Stimulated activated CD4-positive, alpha-beta T cell treated with anti-CD3 and anti-CD28 coated beads, Interleukin-2, amount 100 ng/mL, for 4 hours (primary cell): ENCODE measurements around the gene OPCML.

ENCODE experiments used
- DNase-seq: peaks from one replicate; pipeline ENCODE4 v3.0.0-alpha.2; 2020; ENCODE audit warnings: low read depth

OPCML gene

DNA sequence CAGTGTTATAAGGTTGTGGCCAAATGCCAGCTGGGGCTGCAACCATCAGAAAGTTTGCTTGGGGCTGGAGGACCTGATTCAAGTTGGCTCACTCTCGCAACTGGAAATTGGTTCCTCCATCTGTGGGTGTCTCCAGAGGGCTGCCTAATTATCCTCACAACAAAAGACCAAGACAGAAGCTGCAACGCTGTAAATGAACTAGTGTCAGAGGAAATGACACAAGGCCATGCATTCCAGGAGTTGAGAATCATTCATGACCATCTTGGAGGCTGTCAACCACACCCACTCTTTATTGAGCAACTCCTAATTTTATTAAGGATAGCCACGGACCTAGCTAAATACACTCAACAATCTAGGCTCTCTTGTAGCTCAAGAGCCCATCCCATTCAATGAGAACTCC lies 1060.8 kb downstream of the OPCML start:
- DNase-seq: no peak

DNA sequence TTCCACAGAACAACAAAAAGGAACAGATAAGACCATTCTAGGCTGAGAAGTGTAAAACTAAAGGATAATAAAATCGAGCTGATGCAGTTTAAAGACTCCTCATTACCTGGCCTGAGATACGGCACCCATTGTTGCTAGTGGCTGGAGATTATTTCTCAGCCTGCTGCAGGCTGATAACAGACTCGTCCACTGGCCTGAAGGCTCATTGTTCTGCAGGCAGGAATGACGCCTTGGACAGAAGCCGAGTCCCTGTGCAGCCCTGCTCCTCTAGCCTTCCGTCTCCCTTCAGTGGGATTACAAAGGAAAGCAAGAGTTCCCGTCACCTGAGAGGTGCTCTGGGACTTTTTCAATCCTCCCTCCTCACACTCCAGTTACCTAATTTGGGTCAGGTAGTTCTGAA lies 1065.3 kb downstream of the OPCML start:
- DNase-seq: no peak

DNA sequence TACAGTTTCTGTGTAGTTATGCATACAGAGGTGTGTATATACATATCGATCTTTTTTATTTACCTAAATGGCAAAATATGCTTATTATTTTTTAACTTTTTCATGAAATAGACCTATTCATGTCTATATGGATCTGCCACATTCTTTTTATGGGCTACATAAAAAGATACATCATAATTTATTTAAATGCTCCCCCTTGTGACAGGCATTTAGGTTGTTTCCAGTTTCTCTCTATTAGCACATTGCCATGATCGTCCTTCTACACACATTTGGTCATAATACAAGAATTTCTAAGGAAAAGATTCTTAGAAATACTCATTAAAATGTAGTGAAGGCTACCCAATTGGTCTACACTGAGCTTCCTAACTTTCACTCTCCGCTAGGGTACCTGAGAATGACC lies 1067.4 kb downstream of the OPCML start:
- DNase-seq: no peak

GRCh38 chr11:132464003-132464342 lies 1068.3 kb downstream of the OPCML start:
- no peak for DNase-seq

- DNase-seq: no peak
Observed at GRCh38 chr11:132463295-132464002, 1068.9 kb downstream of the OPCML start.

GRCh38 chr11:132459736-132460135 lies 1072.6 kb downstream of the OPCML start:
- DNase-seq: no peak

DNA sequence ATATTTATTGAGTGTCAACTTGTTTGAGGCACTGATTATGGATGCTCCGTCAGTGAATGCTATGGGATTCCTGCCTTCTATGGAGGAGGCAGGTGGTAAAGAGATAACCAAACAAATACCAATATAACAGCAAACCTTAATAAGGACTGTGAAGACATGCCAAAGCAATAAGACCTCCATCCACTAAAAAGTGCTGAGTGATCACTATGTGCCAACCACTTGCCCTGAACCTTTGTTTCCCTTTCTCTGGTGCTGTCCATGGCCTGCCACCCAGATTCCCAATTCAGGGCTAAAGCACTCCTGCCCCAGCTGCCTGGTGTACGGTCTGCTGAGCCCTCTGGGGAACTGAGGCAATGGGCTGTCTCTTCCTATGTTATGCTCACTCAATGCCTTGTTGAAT lies 1074.9 kb downstream of the OPCML start:
- no peak for DNase-seq

DNA sequence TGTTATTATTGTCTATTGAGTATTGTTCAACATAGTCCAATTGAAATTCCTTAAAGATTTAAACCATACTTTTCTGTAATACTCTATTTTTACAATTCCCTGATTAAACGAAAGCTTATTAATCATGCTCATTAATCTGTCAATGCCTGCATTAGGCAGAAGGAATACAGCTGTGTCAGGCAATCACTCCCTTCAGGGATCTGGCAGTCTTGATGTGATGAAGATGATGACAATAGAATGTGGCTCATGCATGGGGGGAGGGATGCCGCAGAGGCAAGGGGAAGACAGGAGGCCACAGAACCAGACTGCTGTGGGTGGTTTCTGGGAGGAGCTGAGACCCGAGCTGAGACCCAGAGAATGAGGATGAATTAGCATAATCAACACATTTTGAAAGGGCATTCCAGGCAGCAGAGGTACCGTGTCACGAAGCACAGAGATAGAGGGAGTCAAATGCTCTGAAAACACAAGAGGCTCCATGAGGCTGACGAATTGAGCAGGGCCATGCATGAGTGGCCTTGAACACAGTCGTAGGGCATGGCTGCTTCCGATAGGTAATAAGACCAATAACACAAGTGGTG lies 1075.5 kb downstream of the OPCML start:
- no peak for DNase-seq

DNA sequence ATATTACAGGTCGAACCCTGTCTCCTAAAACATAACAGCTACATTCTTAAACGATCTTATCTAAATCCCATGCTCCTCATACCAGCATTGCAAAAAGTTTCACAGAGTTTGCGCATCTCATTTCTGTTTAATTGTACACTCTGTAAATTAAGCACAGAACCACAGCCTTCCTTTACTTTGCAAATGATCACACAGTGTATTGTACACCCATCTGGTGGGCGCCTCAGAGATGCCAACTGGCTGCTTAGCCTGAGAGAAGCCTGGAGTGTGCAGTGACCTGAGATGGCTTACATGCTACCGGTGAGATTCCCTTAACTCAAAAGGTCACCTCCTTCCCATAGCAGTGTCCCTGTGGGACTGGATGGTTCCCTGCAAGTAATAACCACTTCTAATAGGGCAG lies 1077.3 kb downstream of the OPCML start:
- DNase-seq: no peak

DNA sequence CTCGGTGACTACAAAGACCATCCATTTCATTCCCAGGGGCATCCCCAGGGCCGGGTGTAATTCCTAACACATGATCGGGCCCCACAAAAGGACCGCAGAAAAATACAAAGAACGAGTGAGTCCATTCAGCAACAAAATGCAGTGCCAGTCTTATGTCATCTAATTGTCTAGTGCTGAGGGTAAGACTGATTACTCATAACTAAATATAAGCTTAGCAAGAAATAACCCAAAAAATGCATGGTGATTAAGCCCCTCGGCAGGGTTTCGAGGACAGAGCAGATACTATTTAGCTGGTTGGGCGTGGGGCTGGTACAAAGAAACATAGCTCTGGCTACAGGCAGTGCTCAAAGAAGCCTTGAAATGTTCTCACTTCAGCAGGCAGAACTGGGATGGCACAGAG lies 1078.9 kb downstream of the OPCML start:
- no peak for DNase-seq

DNA sequence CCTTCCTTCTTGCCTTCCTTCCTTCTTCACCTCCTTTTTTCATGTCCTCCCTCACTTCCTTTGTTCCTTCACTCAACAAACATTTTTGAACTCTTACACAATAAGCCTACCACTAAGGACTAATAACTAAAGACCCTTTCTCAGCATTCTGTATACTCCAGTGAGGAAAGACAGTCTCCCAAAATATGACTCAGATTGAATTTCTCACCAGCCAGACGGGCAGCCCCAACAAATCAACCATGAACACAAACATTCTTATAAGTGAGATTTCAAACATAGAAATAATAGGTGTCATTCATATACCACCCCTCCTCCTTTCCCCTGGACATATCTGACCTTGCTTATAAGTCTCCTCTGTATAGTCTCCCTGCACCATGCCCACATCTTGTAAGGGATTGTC lies 1079.7 kb downstream of the OPCML start:
- no peak for DNase-seq

DNA sequence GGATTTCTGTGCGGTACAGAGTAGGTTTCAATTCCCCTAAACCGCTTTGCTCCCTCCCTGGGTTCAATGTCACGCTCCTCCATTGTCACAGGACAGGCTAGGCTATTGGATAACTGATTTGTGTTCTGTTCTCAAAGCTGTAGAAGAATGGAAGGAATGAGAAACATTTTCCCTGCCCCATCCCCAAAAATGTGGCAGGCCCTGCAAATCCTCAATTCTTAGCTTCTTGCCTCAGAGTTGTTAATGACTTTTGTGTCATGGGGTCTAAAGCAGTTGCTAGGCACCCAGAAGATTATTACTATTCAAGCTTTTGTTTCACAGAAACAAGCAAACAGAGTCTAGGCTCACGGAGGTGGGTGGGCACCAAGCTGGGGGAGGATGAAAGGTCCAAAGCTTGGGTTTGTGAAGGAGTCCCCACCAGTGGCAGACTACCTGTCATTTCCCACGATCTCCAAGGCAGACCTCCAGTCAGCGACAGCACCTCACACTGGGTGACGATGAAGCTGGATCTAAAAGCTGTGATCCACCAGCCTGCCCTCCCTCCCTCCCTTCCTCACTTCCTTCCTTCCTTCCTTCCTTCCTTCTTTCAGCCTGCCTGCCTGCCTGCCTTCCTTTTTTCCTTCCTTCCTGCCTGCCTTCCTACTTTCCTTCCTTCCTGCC lies 1080.2 kb downstream of the OPCML start:
- DNase-seq: no peak

GRCh38 chr11:132450631-132451030 lies 1081.7 kb downstream of the OPCML start:
- no peak for DNase-seq

DNA sequence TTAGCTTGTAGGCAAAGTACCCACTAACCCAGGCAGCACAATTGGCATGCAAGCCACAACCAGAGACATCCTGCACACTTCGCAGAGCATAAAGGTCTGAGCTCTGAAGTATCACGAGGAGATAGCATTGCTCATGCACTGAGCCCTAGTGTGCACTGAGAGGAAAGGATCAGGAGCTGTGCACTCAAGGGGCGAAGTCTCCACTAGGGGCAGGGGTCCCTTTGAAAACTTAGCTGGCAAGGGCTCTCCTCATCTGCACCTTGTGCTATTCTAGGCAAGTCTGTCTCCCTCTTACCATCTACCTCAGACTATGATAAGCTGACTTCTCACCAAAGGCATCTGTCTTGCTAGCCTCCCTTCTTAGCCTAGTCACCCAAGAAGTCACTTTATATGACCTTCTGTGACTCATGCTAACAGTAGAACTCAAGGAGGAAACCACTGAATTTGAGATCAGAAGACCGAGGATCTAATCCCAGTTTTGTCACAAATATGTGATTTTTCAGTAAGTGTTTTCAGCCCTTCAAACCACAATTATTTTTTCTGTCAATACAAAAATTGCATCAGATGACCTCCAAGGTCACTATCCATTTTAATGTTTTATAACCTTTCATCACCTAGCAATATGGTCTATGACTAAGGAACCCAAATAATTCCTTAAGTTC lies 1083.8 kb downstream of the OPCML start:
- no peak for DNase-seq

GRCh38 chr11:132447761-132448160 lies 1084.5 kb downstream of the OPCML start:
- no peak for DNase-seq

DNA sequence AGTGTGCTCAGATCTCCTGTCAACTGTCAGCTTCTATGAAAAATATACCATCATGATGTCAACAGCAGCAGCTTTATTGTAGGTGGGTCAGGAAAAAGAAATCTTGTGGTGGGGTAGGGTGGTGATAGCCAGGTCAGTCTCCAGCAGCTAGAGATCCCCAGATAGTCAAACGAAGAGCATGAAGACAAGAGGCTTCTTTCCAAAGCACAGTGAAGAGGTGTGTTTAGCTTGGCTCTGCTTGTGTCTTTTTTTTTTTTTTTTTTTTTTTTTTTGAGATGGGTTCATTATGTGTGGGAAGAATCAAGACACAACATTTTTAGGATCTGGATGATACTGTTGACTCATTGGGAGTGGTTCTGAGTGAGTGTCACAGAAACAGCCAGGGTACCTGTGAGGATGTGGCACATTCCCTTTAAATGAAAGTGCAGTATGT lies 1086.4 kb downstream of the OPCML start:
- DNase-seq: no peak

DNA sequence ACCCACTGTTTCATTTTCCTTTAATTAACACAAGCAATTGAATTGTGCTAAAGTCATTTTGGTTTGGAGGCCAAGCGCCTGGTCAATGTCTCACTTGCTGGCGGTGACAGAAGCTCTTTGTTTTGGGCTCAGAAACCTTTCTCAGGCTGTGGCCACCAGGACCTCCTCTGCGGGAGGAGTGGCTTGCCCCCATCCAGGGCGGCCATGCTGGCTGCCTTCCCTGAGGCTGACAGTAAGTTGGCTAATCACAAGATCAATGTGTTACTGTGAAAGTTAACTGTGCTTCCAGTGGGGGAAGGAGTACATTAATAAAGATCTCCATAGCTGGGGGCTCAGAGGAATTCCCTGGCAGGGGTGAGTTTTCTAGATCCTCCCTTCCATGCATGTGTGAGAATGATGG lies 1087.4 kb downstream of the OPCML start:
- no peak for DNase-seq

- no peak for DNase-seq
Observed at GRCh38 chr11:132439711-132440255, 1092.5 kb downstream of the OPCML start.

- no peak for DNase-seq
Observed at GRCh38 chr11:132438418-132438817, 1093.9 kb downstream of the OPCML start.

GRCh38 chr11:132430429-132431062 lies 1101.8 kb downstream of the OPCML start:
- no peak for DNase-seq

- no peak for DNase-seq
Observed at GRCh38 chr11:132429685-132430084, 1102.6 kb downstream of the OPCML start.

GRCh38 chr11:132427611-132428010 lies 1104.7 kb downstream of the OPCML start:
- no peak for DNase-seq
